Spleen (tissue), 11 donors: ENCODE data around the gene SIGLEC9. TPM values are rescaled to one million over a fixed set of nuclear protein-coding genes. Genes with fewer than 3 reads are reported as not detected.

Experiments
- DNase-seq: peaks from one replicate; pipeline ENCODE4 v3.0.0-alpha.2; 2020
- H3K27ac ChIP-seq, 8 donors: fragments of 200-600 bp; sonication (generic) in 7 of 8; 1 replicate in 4 of 8; 2 replicates in 4 of 8; pipeline versions ENCODE4 v1.5.0 to v1.8.0; 2016 to 2021; ENCODE audit warnings: inconsistent platforms in 4 of 8, mild to moderate bottlenecking in 4 of 8, moderate library complexity in 1 of 8
- H3K27me3 ChIP-seq, 7 donors: fragments of 200-600 bp; sonication (generic) in 6 of 7; replicated peaks in 1 of 7; 1 replicate in 4 of 7; 2 replicates in 3 of 7; pipeline versions ENCODE4 v1.5.0 to v1.8.0; 2016 to 2021; ENCODE audit warnings: inconsistent platforms in 3 of 7, mild to moderate bottlenecking in 1 of 7
- H3K36me3 ChIP-seq, 6 donors: fragments of 200-600 bp; sonication (generic) in 5 of 6; 1 replicate in 4 of 6; 2 replicates in 2 of 6; pipeline versions ENCODE4 v1.5.0 to v1.8.0; 2016 to 2021; ENCODE audit warnings: inconsistent platforms in 2 of 6
- H3K4me1 ChIP-seq, 6 donors: fragments of 200-600 bp; sonication (generic) in 5 of 6; 1 replicate in 3 of 6; 2 replicates in 3 of 6; pipeline versions ENCODE4 v1.5.0 to v1.8.0; 2016 to 2021; ENCODE audit warnings: inconsistent platforms in 3 of 6
- H3K4me3 ChIP-seq, 8 donors: fragments of 200-600 bp; sonication (generic) in 7 of 8; 1 replicate in 4 of 8; 2 replicates in 4 of 8; pipeline versions ENCODE4 v1.5.0 to v1.8.0; 2016 to 2021; ENCODE audit warnings: inconsistent platforms in 4 of 8, mild to moderate bottlenecking in 4 of 8, moderate library complexity in 2 of 8
- H3K9me3 ChIP-seq, 8 donors: fragments of 200-600 bp; sonication (generic) in 7 of 8; 1 replicate in 4 of 8; 2 replicates in 4 of 8; pipeline versions ENCODE4 v1.5.0 to v1.8.0; 2016 to 2021; ENCODE audit warnings: inconsistent platforms in 4 of 8
- POLR2A ChIP-seq, 3 donors: fragments of 450-650 bp; IDR thresholded peaks; one replicate each; pipeline ENCODE4 v1.5.1; 2017; ENCODE audit warnings: antibody characterized with exemption in 3 of 3, mild to moderate bottlenecking in 1 of 3
- POLR2AphosphoS5 ChIP-seq, 3 donors: sonication (generic); formaldehyde crosslinking; IDR thresholded peaks; one replicate each; pipeline ENCODE4 v1.5.1; 2017; ENCODE audit warnings: antibody characterized with exemption in 3 of 3
- WGBS, 5 donors: extraction: QIAGEN DNeasy Blood & Tissue Kit in 3 of 5; methylation state at CpG; one replicate each; pipeline versions ENCODE4 v1.1.5 to v1.1.7; 2013 to 2018; 5-methylcytosine and 5-hydroxymethylcytosine counted together
- intact Hi-C: fragments of 100-400 bp; cut with DNase I; formaldehyde crosslinking; loops from one replicate; pipeline ENCODE4 v1.15.0; 2023; ENCODE audit warnings: low total_unique reads
- polyA plus RNA-seq, 3 donors: library from polyadenylated mRNA; stranded (reverse); fragments of 200-250 nt; gene quantifications; one replicate each; pipeline ENCODE4 v1.2.1, GENCODE V29; 2013
- total RNA-seq, 7 donors: library from RNA; depleted of rRNA in 3 of 7; stranded (reverse); fragments of >200 nt in 3 of 7; fragmentation: NEBNext Ultra II Directional in 4 of 7; extraction: Animal tissue kit (Norgen Biotek cat#: 25700) in 4 of 7; gene quantifications; one replicate each; pipeline versions ENCODE4 v1.1.0 to v1.2.1, GENCODE V29; 2016 to 2021
- TF ChIP-seq, protein P1 (sequence below), 11 experiments: fragments of 200-600 bp in 7 of 11; fragments of 450-650 bp in 4 of 11; sonication (generic) in 4 of 11; IDR thresholded peaks in 8 of 11; conservative IDR thresholded peaks in 3 of 11; 1 replicate in 7 of 11; 2 replicates in 4 of 11; pipeline versions ENCODE4 v1.4.0 to v1.8.0; 2016 to 2021; ENCODE audit warnings: antibody characterized with exemption in 11 of 11, inconsistent platforms in 4 of 11, mild to moderate bottlenecking in 1 of 11
- donor health status: healthy with polysubstance abuse.
- donor health status: DM: no; HTN: no; CAD: no; lungs with moderate emphysema.
- donor health status: DM: no; HTN: no; CAD: no.
- donor health status: Bipolar disorder and iron deficiency.
- donor health status: healthy.
- donor health status: DM: no; HTN: no; CAD: no.
- donor health status: DM: yes; HTN: yes; CAD: no.

Gene SIGLEC9
- total and polyA plus RNA-seq, 10 donors = 4.6 to 81.3 (median 37.8) TPM

DNA sequence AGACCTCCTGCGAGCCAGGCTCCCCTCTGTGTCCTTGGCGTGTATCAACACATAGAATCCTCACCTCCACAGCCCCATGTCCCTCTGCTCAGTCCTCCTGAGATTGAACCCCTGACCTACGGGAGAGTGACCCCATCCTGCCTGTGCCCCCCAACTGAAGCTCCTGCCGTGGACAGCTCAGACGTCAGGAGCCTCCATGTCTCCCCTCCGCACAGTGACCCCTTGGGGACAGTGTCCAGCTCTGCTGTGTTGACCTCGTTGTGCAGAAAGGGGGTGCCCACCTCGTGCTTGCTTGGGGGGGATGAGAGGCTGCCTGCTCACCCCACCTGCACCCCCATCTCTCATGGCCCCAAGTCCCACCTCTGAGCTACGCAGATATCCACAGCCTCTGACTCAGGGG lies 490 bp upstream of the SIGLEC9 start:
- peak; percentile 71 for DNase-seq
- intact Hi-C loops = no loop called here
- WGBS, 5 donors = 78 to 88% (median 84%) methylated on average over 7 to 9 of the region's 9 CpGs
- Histone ChIP-seq H3K4me3 (peak overlapping the region in 3 of 8 donors; percentile 43 to 62 (median 43)), H3K9me3 (no peaks in the 10 kb centered on the region), H3K27me3 (peaks cover 0 to 4% (median 0%) of the 10 kb centered on the region in 7 donors), H3K4me1 (peaks cover 0 to 89% (median 31%) of the 10 kb centered on the region in 6 donors), H3K36me3 (peaks cover 0 to 19% (median 0%) of the 10 kb centered on the region in 6 donors), H3K27ac (peak overlapping the region; percentile 4 to 97 (median 88))
- no peak for TF ChIP-seq POLR2A (IDR thresholded peaks at IDR 0.05)
- no peak for TF ChIP-seq POLR2AphosphoS5 (IDR thresholded peaks at IDR 0.05)
- TF ChIP-seq, protein P1, sequence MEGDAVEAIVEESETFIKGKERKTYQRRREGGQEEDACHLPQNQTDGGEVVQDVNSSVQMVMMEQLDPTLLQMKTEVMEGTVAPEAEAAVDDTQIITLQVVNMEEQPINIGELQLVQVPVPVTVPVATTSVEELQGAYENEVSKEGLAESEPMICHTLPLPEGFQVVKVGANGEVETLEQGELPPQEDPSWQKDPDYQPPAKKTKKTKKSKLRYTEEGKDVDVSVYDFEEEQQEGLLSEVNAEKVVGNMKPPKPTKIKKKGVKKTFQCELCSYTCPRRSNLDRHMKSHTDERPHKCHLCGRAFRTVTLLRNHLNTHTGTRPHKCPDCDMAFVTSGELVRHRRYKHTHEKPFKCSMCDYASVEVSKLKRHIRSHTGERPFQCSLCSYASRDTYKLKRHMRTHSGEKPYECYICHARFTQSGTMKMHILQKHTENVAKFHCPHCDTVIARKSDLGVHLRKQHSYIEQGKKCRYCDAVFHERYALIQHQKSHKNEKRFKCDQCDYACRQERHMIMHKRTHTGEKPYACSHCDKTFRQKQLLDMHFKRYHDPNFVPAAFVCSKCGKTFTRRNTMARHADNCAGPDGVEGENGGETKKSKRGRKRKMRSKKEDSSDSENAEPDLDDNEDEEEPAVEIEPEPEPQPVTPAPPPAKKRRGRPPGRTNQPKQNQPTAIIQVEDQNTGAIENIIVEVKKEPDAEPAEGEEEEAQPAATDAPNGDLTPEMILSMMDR (IDR thresholded peaks at IDR 0.05 in 8 of 11, conservative IDR thresholded peaks at IDR 0.05 in 3 of 11) = no peak

DNA sequence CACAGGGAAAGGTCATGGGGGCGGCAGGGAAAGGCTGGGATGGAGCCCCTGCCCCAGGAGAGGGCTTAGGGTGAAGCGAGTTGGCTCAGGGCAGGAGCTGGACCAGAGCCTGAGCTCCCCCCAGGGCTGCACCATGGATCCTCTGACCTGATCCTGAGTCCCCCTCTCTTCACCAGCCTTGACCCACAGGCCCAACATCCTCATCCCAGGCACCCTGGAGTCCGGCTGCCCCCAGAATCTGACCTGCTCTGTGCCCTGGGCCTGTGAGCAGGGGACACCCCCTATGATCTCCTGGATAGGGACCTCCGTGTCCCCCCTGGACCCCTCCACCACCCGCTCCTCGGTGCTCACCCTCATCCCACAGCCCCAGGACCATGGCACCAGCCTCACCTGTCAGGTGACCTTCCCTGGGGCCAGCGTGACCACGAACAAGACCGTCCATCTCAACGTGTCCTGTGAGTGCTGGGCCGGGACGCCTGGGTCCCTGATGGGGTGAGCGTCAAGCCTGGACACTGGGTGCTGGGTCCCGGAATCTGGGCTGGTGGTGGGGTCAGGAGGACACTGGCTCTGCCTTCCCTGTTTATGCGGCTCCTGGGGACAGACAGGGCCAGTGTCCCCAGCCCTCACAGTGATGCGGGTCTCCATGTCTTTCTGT lies 842 bp downstream of the SIGLEC9 start:
- peaks cover 0 to 32% (median 0%) of the 10 kb centered on the region in 6 donors for H3K36me3 ChIP-seq
- H3K4me1 ChIP-seq = peaks cover 0 to 92% (median 39%) of the 10 kb centered on the region in 6 donors
- intact Hi-C loops = no loop called here
- peak overlapping the region in 7 of 8 donors; percentile 79 to 97 (median 90) for H3K27ac ChIP-seq
- H3K4me3 ChIP-seq = peak overlapping the region in 7 of 8 donors; percentile 6 to 62 (median 37)
- H3K27me3 ChIP-seq = peaks cover 0 to 4% (median 0%) of the 10 kb centered on the region in 7 donors
- no peaks in the 10 kb centered on the region for H3K9me3 ChIP-seq
- TF ChIP-seq POLR2AphosphoS5 (IDR thresholded peaks at IDR 0.05) = peak in 1 of 3 donors; percentile 33
- TF ChIP-seq, protein P1 (IDR thresholded peaks at IDR 0.05 in 8 of 11, conservative IDR thresholded peaks at IDR 0.05 in 3 of 11) = no peak
- 87 to 95% (median 89%) methylated on average over 15 to 16 of the region's 16 CpGs for WGBS, 5 donors
- DNase-seq = peak; percentile 77

DNA sequence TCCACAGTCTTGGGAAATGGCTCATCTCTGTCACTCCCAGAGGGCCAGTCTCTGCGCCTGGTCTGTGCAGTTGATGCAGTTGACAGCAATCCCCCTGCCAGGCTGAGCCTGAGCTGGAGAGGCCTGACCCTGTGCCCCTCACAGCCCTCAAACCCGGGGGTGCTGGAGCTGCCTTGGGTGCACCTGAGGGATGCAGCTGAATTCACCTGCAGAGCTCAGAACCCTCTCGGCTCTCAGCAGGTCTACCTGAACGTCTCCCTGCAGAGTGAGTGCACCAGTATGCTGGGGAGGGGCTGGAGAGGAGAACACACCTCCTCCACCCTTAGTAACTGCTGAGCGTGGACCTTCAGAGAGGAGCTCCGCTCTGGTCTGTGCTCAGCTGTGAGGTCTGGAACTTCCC lies 2.3 kb downstream of the SIGLEC9 start:
- DNase-seq = peak; percentile 66
- Histone ChIP-seq H3K27me3 (peaks cover 0 to 9% (median 0%) of the 10 kb centered on the region in 7 donors), H3K4me3 (peak overlapping the region in 6 of 8 donors; percentile 3 to 62 (median 40)), H3K4me1 (peaks cover under 1 to 92% (median 46%) of the 10 kb centered on the region in 6 donors), H3K27ac (peak overlapping the region in 6 of 8 donors; percentile 68 to 97 (median 90)), H3K36me3 (peaks cover 0 to 37% (median 0%) of the 10 kb centered on the region in 6 donors), H3K9me3 (no peaks in the 10 kb centered on the region)
- TF ChIP-seq, protein P1 (IDR thresholded peaks at IDR 0.05 in 8 of 11, conservative IDR thresholded peaks at IDR 0.05 in 3 of 11) = no peak
- TF ChIP-seq POLR2A (IDR thresholded peaks at IDR 0.05) = no peak
- peak in 1 of 3 donors; percentile 24 for TF ChIP-seq POLR2AphosphoS5 (IDR thresholded peaks at IDR 0.05)
- WGBS, 5 donors = 67 to 92% (median 81%) methylated on average over 2 to 6 of the region's 6 CpGs
- intact Hi-C loops = no loop called here

DNA sequence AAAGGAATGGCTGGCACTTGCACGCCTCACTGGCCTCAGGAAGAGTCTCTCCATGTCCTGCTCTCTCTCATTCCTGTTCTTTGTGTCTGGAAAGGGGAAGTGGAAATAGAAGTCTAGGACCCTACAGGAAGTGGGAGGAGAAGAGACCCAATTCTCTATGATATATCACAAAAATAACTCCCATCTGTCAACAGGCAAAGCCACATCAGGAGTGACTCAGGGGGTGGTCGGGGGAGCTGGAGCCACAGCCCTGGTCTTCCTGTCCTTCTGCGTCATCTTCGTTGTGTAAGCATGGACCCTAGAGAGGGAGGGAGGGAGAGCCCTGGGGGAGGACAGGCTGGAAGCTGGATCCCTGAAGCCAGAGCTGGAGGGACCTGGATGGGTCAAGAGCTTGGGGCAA lies 3.0 kb downstream of the SIGLEC9 start:
- peaks cover 0 to 7% (median 0%) of the 10 kb centered on the region in 7 donors for H3K27me3 ChIP-seq
- 18 to 37% (median 24%) methylated on average over 4 of the region's 4 CpGs for WGBS, 5 donors
- H3K9me3 ChIP-seq = no peaks in the 10 kb centered on the region
- peaks cover 7 to 92% (median 49%) of the 10 kb centered on the region in 6 donors for H3K4me1 ChIP-seq
- peak overlapping the region in 4 of 8 donors; percentile 16 to 62 (median 43) for H3K4me3 ChIP-seq
- DNase-seq = peak; percentile 74
- peak overlapping the region in 6 of 8 donors; percentile 68 to 97 (median 90) for H3K27ac ChIP-seq
- peak in 2 of 3 donors; percentile 44 to 66 for TF ChIP-seq POLR2AphosphoS5 (IDR thresholded peaks at IDR 0.05)
- no peak for TF ChIP-seq POLR2A (IDR thresholded peaks at IDR 0.05)
- H3K36me3 ChIP-seq = peaks cover 0 to 37% (median 0%) of the 10 kb centered on the region in 6 donors
- intact Hi-C loops = no loop called here
